Germinal center (tissue), 1 donor: ENCODE data around the gene LRRFIP1.
"Not testable (repeated sequence)": the region's sequence is repeated elsewhere in the genome, so short reads cannot be mapped to it uniquely, and the experiment has no call there.

ENCODE experiments used
- DNase-seq: peaks from one replicate; pipeline ENCODE4 v3.0.0; 2012; ENCODE audit warnings: mixed read lengths, low spot score

LRRFIP1 gene

GRCh38 chr2:237685408-237685807, 58.0 kb downstream of the LRRFIP1 start:
- no peak for DNase-seq

- DNase-seq = no peak
Measured at GRCh38 chr2:237686659-237687136, 59.3 kb downstream of the LRRFIP1 start.

DNA sequence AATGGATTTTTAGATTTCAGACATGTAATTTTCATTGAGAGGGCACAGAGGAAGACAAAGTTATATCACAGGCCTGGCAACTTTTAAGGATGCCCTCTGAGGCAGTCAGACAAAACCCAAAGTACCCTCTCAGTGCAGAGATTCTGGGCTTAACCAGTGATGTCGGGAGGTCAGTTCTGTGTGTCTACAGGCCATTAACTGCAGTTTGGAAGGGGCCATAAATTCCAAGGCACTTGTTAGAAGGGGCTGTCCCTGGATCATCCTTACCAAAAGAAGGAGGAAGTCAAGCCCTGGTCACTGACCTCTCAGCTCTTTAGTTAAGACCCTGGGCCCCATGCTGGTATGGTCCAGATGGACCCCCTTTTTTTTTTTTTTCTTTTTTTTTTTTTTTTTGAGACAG, 60.7 kb downstream of the LRRFIP1 start:
- no peak for DNase-seq

GRCh38 chr2:237688541-237688940, 61.2 kb downstream of the LRRFIP1 start:
- not testable (repeated sequence) for DNase-seq

DNA sequence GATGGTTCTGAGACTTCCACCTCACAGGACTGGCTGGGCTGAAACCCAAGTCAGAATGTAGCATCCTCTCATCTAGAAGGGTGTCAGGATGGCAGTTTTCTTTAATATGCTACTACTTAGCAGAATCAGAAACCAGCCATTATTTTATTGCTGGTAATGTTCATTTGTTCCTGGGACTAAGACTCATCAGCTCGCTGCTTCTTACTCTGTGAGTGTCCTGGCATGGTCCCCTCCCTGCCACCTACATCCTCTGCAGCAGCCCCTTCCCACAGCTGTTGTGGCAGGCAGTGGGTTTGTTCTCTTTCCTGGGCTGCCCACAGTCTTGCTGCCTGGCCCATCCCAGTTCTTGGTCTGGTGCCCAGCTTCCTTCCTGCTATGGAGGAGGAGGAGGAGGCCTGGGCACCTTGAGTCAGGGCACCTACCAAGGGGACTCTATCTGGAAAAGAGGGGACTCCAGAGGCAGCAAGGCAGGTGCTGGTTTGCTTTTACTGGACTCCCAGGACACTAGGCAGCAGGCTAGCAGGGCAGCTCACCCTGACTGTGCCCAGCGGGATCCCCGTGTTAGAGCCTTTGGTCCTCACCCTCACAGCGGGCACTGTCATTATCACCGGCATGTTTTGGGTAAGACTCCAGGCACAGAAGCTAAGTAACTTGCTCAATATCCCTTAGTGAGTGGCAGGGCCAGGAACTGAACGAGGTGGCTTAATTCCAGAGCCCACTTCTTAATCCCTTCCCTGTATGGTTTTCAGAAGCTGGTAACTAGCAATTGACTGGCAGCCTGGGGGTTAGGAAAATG, 62.1 kb downstream of the LRRFIP1 start:
- no peak for DNase-seq

- DNase-seq = no peak
Measured at GRCh38 chr2:237691029-237691907, 63.9 kb downstream of the LRRFIP1 start.

- DNase-seq = peak; percentile 96
Measured at GRCh38 chr2:237691908-237692600, 64.7 kb downstream of the LRRFIP1 start.

- DNase-seq = no peak
Measured at GRCh38 chr2:237692601-237693290, 65.4 kb downstream of the LRRFIP1 start.

DNA sequence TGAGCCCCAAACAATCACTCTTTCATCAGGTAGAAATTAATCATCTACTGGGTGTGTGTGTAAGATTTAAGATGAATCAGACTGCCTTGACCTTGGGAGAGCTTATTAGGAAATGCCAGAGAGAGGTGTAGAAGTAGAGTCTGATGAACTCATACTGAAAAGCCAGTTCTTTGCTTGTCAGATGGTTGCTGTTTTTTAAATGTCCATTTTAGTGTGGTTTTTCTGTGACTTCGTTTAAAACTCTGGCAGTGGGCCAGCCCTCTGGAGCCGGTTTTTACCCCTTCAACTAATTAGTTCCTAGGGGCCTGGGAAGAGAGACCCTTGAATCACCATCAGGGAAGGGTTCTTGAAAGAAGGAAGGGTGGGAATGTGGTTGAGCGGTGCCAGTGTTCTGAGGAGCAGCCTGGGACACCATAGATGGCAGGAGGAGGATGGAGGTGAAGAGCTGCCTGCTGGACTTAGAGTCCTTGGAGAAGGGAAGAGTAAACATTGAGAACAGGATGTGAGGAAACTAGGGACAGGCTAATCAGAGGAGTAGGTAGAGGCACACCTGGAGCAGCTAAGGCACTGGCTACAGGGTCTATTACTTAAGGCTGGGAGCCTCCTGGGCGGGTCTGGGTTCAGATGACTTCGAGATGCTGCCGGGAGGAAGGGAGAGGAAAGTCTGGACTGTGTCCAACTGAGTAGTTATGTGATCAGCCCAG, 66.1 kb downstream of the LRRFIP1 start:
- DNase-seq = no peak

DNA sequence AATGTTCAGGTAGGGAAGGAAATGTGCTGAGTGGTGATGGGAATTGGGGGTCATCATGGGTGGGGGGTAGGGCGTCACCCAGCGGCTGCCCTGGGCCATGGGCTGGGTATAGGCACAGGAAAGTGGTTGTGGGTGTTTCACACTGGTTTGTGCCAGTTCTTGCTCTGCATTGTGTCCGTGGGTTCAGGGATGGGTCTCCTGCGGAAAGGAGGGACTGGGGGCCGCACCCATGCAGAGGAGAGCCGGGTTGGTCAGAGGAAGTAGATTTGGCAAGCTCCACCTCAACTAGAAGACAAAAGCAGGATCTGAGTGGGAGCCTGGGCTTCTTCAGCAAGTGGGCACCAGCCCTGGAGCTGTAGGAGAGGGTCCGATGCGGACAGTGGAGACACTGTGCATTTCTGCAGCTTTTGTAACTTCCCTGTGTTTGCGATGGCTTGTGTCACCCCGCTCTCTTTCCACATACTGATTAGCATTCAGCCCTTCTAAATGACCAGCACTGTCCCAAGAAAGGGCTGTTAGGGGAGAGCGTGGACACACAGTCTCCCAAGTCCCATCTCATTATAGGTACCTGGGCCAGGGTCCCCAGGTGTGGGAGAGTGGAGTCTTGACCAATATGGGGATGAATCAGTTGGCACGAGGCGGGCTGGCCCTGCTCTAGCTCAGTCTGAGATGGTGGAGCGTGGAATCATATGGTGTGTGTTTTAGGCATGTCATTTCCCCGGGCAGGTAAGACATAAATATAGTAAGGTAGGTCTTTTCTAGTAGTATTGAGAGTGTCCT, 67.2 kb downstream of the LRRFIP1 start:
- no peak for DNase-seq

DNA sequence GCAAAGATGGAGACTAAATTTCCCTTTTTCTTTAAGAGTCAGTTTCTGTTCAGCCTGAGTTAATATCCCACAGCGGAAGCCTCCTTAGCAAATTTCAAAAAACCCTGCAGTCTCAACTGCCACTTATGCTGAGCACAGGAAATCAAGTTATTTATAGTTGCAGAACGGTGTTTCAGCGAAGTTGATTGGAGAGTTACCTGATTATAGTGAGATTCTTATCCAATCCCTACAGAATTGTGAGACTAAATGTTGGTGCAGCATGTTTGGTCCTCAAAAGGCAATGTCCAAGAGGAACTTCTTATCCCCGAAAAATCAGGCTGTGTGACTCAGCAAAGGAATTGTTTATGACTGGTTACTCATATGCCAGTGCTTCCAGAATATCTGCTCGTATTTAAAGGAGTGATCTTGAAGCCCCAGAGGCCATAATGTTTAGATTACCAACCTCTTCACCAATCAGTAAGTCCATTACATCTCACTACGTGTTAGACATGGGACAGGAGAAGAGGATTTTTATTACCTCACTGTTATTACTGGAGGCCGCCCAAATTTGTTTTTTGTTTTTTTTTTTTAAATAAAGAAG, 67.9 kb downstream of the LRRFIP1 start:
- DNase-seq = no peak

- no peak for DNase-seq
Measured at GRCh38 chr2:237696461-237696860, 69.1 kb downstream of the LRRFIP1 start.

DNA sequence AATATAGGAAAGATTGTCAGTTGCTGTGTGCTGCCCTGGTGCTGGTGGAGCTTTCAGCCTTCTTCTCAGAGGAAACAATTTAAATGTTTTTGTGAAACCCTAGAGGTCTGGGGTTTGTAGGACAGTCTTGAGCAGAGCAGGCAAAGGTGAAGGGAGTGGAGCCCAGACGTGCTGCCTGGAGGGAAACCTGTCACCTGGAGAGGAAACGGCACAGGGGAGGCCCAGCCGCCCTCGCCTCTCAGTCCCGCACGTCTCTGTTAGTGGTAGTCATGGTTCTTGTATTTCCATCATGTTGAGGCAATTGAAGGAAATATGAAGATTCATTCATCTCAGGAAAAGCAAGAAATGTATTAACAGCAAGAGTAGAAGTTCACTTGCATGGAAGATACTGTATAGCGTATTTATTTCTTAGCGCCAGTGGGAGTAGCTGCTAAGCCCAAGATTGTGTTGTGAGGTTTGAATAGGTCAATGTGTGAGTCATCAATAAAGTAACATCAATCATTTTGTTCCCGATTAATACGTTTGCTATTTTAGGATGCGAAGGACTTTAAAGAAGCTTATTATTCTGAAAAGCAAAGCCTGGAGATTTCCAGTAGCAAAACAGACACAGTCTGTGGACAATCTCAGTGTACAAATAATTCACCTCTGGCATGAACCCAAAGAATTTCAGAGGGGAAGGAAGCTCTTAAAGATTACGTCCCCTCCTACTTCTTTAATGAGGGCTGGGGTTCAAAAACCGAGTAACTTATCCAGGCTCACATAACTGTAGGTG, 70.4 kb downstream of the LRRFIP1 start:
- no peak for DNase-seq

- no peak for DNase-seq
Measured at GRCh38 chr2:237698358-237698694, 70.9 kb downstream of the LRRFIP1 start.

DNA sequence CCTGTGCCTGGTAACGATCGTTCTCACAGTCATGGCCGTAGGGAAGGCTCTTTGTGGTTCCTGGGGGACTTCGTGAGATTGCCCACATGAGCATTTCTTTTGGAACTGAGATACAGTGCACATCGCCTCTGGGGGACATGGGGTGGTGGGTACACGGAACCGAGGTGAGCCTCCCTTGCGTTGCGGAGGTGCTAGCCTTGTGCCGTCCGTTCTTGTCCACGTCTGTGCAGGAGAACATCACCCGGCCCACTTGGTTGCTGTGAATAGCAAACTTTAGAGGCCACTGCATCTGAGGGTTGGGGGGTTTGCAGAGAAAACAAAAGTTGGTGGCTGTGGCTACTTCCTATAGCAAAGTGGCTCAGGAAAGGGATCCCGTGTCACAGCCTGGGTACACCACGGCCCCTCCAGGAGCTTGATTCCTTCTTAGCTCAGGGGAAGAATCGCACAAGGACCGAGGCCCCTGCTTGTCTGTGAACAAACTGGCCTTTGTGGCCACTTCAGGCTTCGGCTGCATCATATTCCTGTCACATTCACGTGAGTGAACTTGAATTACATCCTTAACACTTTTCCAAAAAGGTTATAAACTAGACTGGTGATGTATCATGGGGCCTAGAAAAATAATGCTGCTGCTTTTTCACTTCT, 72.6 kb downstream of the LRRFIP1 start:
- no peak for DNase-seq

GRCh38 chr2:237700512-237701032, 73.2 kb downstream of the LRRFIP1 start:
- no peak for DNase-seq

GRCh38 chr2:237701033-237701858, 73.9 kb downstream of the LRRFIP1 start:
- DNase-seq = no peak
